Measurements from ENCODE around the gene LDB2.

Gene LDB2

GRCh38 chr4:16794816-16795445, 103.5 kb downstream of the LDB2 start:
- FAIRE-seq = peak; percentile 53

- peak; percentile 33 for FAIRE-seq
Observed at GRCh38 chr4:16791460-16791859, 107.0 kb downstream of the LDB2 start.

GRCh38 chr4:16790508-16790907, 107.9 kb downstream of the LDB2 start:
- no peak for FAIRE-seq

GRCh38 chr4:16788868-16789267, 109.6 kb downstream of the LDB2 start:
- no peak for FAIRE-seq

- no peak for FAIRE-seq
Observed at GRCh38 chr4:16785793-16786527, 112.5 kb downstream of the LDB2 start.

- FAIRE-seq = no peak
Observed at GRCh38 chr4:16783119-16783518, 115.3 kb downstream of the LDB2 start.

GRCh38 chr4:16779028-16779675, 119.3 kb downstream of the LDB2 start:
- no peak for FAIRE-seq

- no peak for FAIRE-seq
Observed at GRCh38 chr4:16777726-16778125, 120.7 kb downstream of the LDB2 start.

- FAIRE-seq = no peak
Observed at GRCh38 chr4:16775411-16776154, 122.9 kb downstream of the LDB2 start.

GRCh38 chr4:16772366-16772850, 126.0 kb downstream of the LDB2 start:
- FAIRE-seq = no peak

- FAIRE-seq = no peak
Observed at GRCh38 chr4:16770710-16771285, 127.6 kb downstream of the LDB2 start.

GRCh38 chr4:16767861-16768260, 130.6 kb downstream of the LDB2 start:
- FAIRE-seq = no peak

- no peak for FAIRE-seq
Observed at GRCh38 chr4:16767251-16767650, 131.2 kb downstream of the LDB2 start.

GRCh38 chr4:16765546-16765945, 132.9 kb downstream of the LDB2 start:
- FAIRE-seq = no peak

- FAIRE-seq = no peak
Observed at GRCh38 chr4:16764622-16765021, 133.8 kb downstream of the LDB2 start.

- FAIRE-seq = no peak
Observed at GRCh38 chr4:16760617-16761363, 137.7 kb downstream of the LDB2 start.

GRCh38 chr4:16759931-16760582, 138.4 kb downstream of the LDB2 start:
- no peak for FAIRE-seq

- FAIRE-seq = no peak
Observed at GRCh38 chr4:16758816-16759215, 139.6 kb downstream of the LDB2 start.

- no peak for FAIRE-seq
Observed at GRCh38 chr4:16758255-16758654, 140.2 kb downstream of the LDB2 start.

- no peak for FAIRE-seq
Observed at GRCh38 chr4:16757080-16757521, 141.3 kb downstream of the LDB2 start.

- no peak for FAIRE-seq
Observed at GRCh38 chr4:16754104-16754503, 144.3 kb downstream of the LDB2 start.

All from islet of Langerhans (tissue), 1 donor.